Skeletal muscle satellite cell (primary cell): ENCODE data around the gene SSBP2.
"Not testable (repeated sequence)": the region's sequence is repeated elsewhere in the genome, so short reads cannot be mapped to it uniquely, and the experiment has no call there.

Experiments used
- H3K27me3 ChIP-seq: 2 replicates; pipeline ENCODE4 v1.7.0; 2013; ENCODE audit warnings: low read length; ENCODE audit not compliant: control insufficient read depth, insufficient read depth
- H3K36me3 ChIP-seq: 2 replicates; pipeline ENCODE4 v1.7.0; 2013; ENCODE audit warnings: mild to moderate bottlenecking, control low read depth, low read length; ENCODE audit not compliant: insufficient read depth
- H3K4me1 ChIP-seq: 2 replicates; pipeline ENCODE4 v1.7.0; 2013; ENCODE audit warnings: low read length; ENCODE audit not compliant: control insufficient read depth, insufficient read depth
- H3K4me2 ChIP-seq: 2 replicates; pipeline ENCODE4 v1.7.0; 2013; ENCODE audit warnings: mild to moderate bottlenecking, low read length
- H3K4me3 ChIP-seq: 2 replicates; pipeline ENCODE4 v1.7.0; 2013; ENCODE audit warnings: low read length
- H3K9ac ChIP-seq: 2 replicates; pipeline ENCODE4 v1.7.0; 2013; ENCODE audit warnings: mild to moderate bottlenecking, low read depth, low read length, moderate library complexity
- H3K9me3 ChIP-seq: replicated peaks from 2 replicates; pipeline ENCODE4 v1.7.0; 2013; ENCODE audit warnings: mild to moderate bottlenecking, control low read depth, low read length

Gene SSBP2

GRCh38 chr5:81728301-81728700 lies 22.6 kb downstream of the SSBP2 start:
- Histone ChIP-seq H3K9me3 (no peaks in the 10 kb centered on the region), H3K4me1 (peaks cover 3% of the 10 kb centered on the region), H3K9ac (no peak overlapping the region), H3K4me3 (no peak overlapping the region), H3K36me3 (no peaks in the 10 kb centered on the region), H3K4me2 (no peak overlapping the region), H3K27me3 (no peaks in the 10 kb centered on the region)

- Histone ChIP-seq H3K9me3 (no peaks in the 10 kb centered on the region), H3K36me3 (no peaks in the 10 kb centered on the region), H3K4me2 (no peak overlapping the region), H3K4me3 (no peak overlapping the region), H3K27me3 (no peaks in the 10 kb centered on the region), H3K9ac (no peak overlapping the region), H3K4me1 (peaks cover 3% of the 10 kb centered on the region)
These were observed 24.6 kb downstream of the SSBP2 start for GRCh38 chr5:81726297-81726696.

DNA sequence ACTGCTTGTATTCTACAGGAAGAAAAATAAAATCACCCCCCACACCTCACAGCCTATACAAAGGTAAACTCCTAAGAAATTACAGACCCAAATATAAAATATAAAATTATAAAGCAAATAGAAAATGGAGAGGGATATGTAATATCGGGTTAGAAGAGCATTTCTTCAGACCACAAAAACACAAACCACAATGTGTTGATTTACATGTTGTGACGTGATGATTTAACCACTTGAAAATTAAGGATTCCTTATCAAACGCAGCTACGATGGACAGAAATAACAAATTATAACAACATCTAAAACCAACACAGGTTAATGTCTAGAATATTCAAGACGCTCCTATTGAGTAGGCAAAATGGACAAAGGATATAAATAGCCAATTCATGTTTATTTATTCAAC lies 26.3 kb downstream of the SSBP2 start:
- H3K4me3 ChIP-seq, result no peak overlapping the region
- H3K36me3 ChIP-seq, result no peaks in the 10 kb centered on the region
- no peak overlapping the region for H3K4me2 ChIP-seq
- H3K27me3 ChIP-seq, result no peaks in the 10 kb centered on the region
- no peak overlapping the region for H3K9ac ChIP-seq
- peaks cover 3% of the 10 kb centered on the region for H3K4me1 ChIP-seq
- no peaks in the 10 kb centered on the region for H3K9me3 ChIP-seq

GRCh38 chr5:81724108-81724507 lies 26.8 kb downstream of the SSBP2 start:
- Histone ChIP-seq H3K9ac (no peak overlapping the region), H3K27me3 (no peaks in the 10 kb centered on the region), H3K36me3 (no peaks in the 10 kb centered on the region), H3K4me3 (no peak overlapping the region), H3K4me2 (no peak overlapping the region), H3K9me3 (no peaks in the 10 kb centered on the region), H3K4me1 (peaks cover 3% of the 10 kb centered on the region)

DNA sequence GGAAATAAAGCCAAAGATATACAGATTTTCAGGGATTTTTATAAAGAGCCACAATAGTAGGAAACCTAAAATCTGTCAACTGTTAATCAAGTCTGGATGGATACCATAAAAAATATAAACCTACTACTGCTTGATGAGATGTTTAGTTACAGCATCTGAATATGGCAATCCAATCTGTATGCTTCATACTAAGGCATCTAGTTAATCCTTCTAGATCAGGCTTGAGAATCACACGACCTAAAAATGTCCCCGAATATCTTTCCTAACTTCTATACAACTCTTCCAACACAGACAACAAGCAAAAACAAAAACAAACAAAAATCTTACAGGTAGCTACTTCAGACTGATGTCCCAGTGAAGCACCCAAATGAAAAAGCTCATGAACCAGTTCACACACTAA lies 29.8 kb downstream of the SSBP2 start:
- Histone ChIP-seq H3K4me1 (peaks cover 13% of the 10 kb centered on the region), H3K9me3 (no peaks in the 10 kb centered on the region), H3K36me3 (no peaks in the 10 kb centered on the region), H3K9ac (no peak overlapping the region), H3K4me3 (no peak overlapping the region), H3K4me2 (peak overlapping the region; percentile 14), H3K27me3 (no peaks in the 10 kb centered on the region)

DNA sequence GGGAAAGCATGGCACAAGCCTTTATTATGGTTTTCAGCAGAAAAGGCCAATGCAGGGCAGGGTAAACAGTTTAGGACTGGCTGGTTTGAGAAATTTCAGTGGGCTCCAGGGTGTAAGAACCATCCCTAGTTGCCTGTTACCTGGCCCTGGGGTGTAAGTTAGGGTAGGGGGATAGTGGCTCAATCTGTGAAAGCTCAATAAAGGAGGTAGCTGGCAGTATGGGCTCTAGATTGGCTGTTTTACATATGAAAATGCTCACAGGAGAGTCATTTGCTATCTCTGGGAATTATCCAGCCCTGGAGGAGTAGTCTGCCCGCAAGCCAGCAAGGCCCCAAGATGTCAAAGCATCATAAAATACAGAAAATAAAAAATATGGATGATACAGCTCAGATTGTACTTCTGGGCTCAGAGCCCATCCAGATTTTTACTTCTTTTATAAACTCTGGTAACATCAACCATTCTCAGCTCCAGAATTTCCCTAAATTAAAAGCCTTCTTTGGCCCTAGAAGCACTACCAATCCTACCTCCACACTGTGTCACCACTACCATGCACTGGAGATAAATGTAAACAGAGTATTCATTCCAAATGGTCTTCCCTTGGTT lies 31.1 kb downstream of the SSBP2 start:
- H3K4me3 ChIP-seq, result no peak overlapping the region
- H3K27me3 ChIP-seq, result no peaks in the 10 kb centered on the region
- no peak overlapping the region for H3K4me2 ChIP-seq
- peaks cover 13% of the 10 kb centered on the region for H3K4me1 ChIP-seq
- H3K9ac ChIP-seq, result no peak overlapping the region
- H3K36me3 ChIP-seq, result no peaks in the 10 kb centered on the region
- H3K9me3 ChIP-seq, result no peaks in the 10 kb centered on the region

- Histone ChIP-seq H3K9me3 (no peaks in the 10 kb centered on the region), H3K9ac (no peak overlapping the region), H3K4me1 (peaks cover 13% of the 10 kb centered on the region), H3K36me3 (no peaks in the 10 kb centered on the region), H3K4me2 (no peak overlapping the region), H3K27me3 (no peaks in the 10 kb centered on the region), H3K4me3 (no peak overlapping the region)
These were observed 32.6 kb downstream of the SSBP2 start for GRCh38 chr5:81718300-81718699.

GRCh38 chr5:81717860-81718259 lies 33.0 kb downstream of the SSBP2 start:
- peaks cover 13% of the 10 kb centered on the region for H3K4me1 ChIP-seq
- no peaks in the 10 kb centered on the region for H3K9me3 ChIP-seq
- H3K4me2 ChIP-seq, result no peak overlapping the region
- no peaks in the 10 kb centered on the region for H3K27me3 ChIP-seq
- H3K4me3 ChIP-seq, result no peak overlapping the region
- no peaks in the 10 kb centered on the region for H3K36me3 ChIP-seq
- H3K9ac ChIP-seq, result no peak overlapping the region

DNA sequence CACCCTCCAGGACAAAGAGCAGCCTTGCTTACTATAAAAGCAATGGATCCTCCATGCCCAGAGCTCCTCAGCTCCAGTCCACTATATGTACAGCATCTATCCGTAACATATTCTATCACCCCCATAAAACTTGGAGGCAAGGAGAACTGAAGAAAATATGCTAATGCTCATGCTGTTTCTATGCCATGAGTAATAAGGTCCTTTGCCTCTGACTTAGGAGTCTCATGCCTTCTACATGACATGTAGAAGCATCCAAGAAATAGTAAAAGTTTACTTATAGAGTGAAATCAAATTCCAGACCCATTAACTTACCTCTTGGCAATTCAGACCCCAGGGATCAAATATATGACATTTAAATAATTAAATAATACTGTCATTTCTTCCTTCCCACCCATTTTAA lies 33.7 kb downstream of the SSBP2 start:
- Histone ChIP-seq H3K9ac (no peak overlapping the region), H3K4me1 (peaks cover 13% of the 10 kb centered on the region), H3K9me3 (no peaks in the 10 kb centered on the region), H3K4me2 (no peak overlapping the region), H3K4me3 (no peak overlapping the region), H3K27me3 (no peaks in the 10 kb centered on the region), H3K36me3 (no peaks in the 10 kb centered on the region)

DNA sequence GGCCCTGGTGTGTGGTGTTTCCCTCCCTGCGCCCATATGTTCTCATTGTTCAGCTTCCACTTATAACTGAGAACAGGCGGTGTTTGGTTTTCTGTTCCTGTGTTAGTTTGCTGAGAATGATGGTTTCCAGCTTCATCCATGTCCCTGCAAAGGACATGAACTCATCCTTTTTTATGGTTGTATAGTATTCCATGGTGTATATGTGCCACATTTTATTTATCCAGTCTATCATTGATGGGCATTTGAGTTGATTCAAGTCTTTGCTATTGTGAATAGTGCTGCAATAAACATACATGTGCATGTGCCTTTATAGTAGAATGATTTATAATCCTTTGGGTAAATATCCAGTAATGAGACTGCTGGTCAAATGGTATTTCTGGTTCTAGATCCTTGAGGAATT lies 36.8 kb downstream of the SSBP2 start:
- H3K4me2 ChIP-seq, H3K27me3 ChIP-seq, H3K9ac ChIP-seq, H3K36me3 ChIP-seq, H3K9me3 ChIP-seq, H3K4me3 ChIP-seq: not testable (repeated sequence)
- peaks cover 13% of the 10 kb centered on the region for H3K4me1 ChIP-seq

- Histone ChIP-seq H3K9ac (no peak overlapping the region), H3K36me3 (no peaks in the 10 kb centered on the region), H3K27me3 (no peaks in the 10 kb centered on the region), H3K4me1 (no peaks in the 10 kb centered on the region), H3K9me3 (no peaks in the 10 kb centered on the region), H3K4me2 (no peak overlapping the region), H3K4me3 (no peak overlapping the region)
These were observed 42.0 kb downstream of the SSBP2 start for GRCh38 chr5:81708889-81709288.

GRCh38 chr5:81703840-81704239 lies 47.1 kb downstream of the SSBP2 start:
- no peaks in the 10 kb centered on the region for H3K36me3 ChIP-seq
- no peak overlapping the region for H3K4me3 ChIP-seq
- no peaks in the 10 kb centered on the region for H3K4me1 ChIP-seq
- no peak overlapping the region for H3K9ac ChIP-seq
- no peaks in the 10 kb centered on the region for H3K27me3 ChIP-seq
- H3K9me3 ChIP-seq, result no peaks in the 10 kb centered on the region
- H3K4me2 ChIP-seq, result no peak overlapping the region
